Neural cell (in vitro differentiated cells): Measurements from ENCODE around the gene INPP5A. TPM values are rescaled to one million over a fixed set of nuclear protein-coding genes. Genes with fewer than 3 reads are reported as not detected.

Experiments used
- H2AFZ ChIP-seq: fragments of 200-600, 300-800 bp; sonication (generic), shearing (Covaris generic); 2 replicates; pipeline ENCODE4 v1.6.0; 2014; ENCODE audit warnings: low read depth, mild to moderate bottlenecking, antibody characterized with exemption, low read length, moderate library complexity
- H3F3A ChIP-seq: fragments of 200-600 bp; shearing (Covaris generic); 2 replicates; pipeline ENCODE4 v1.6.1; 2016; ENCODE audit warnings: mild to moderate bottlenecking, moderate library complexity, mixed read lengths, antibody characterized with exemption, low read length; ENCODE audit not compliant: insufficient read depth, poor library complexity, severe bottlenecking
- H3K27ac ChIP-seq: fragments of 200-600, 300-800 bp; sonication (generic), shearing (Covaris generic); 2 replicates; pipeline ENCODE4 v1.5.1; 2014; ENCODE audit warnings: mild to moderate bottlenecking, low read length, moderate library complexity
- H3K27me3 ChIP-seq: fragments of 300-800, 200-600 bp; sonication (generic), shearing (Covaris generic); 2 replicates; pipeline ENCODE4 v1.6.0; 2014; ENCODE audit warnings: mild to moderate bottlenecking, low read depth, low read length, moderate library complexity; ENCODE audit not compliant: insufficient read depth
- H3K36me3 ChIP-seq: fragments of 300-800, 200-600 bp; sonication (generic), shearing (Covaris generic); 2 replicates; pipeline ENCODE4 v1.5.1; 2014; ENCODE audit warnings: mild to moderate bottlenecking, antibody characterized with exemption, low read length, moderate library complexity; ENCODE audit not compliant: insufficient read depth
- H3K4me2 ChIP-seq: fragments of 300-800, 200-600 bp; sonication (generic), shearing (Covaris generic); 2 replicates; pipeline ENCODE4 v1.6.0; 2014; ENCODE audit warnings: mild to moderate bottlenecking, low read length
- H3K4me3 ChIP-seq: fragments of 300-800, 200-600 bp; sonication (generic), shearing (Covaris generic); 2 replicates; pipeline ENCODE4 v1.5.1; 2014; ENCODE audit warnings: mild to moderate bottlenecking, low read length, moderate library complexity
- H3K79me2 ChIP-seq: fragments of 200-600 bp; shearing (Covaris generic); replicated peaks from 2 replicates; pipeline ENCODE4 v1.6.0; 2014; ENCODE audit warnings: mild to moderate bottlenecking, low read length, moderate library complexity; ENCODE audit not compliant: insufficient read depth
- H3K9ac ChIP-seq: fragments of 300-800, 200-600 bp; sonication (generic), shearing (Covaris generic); 2 replicates; pipeline ENCODE4 v1.6.1; 2016; ENCODE audit warnings: mild to moderate bottlenecking, low read length, mixed read lengths
- H3K9me2 ChIP-seq: fragments of 200-600 bp; shearing (Covaris generic); 2 replicates; pipeline ENCODE4 v1.6.1; 2016; ENCODE audit warnings: mild to moderate bottlenecking, low read length, mixed read lengths; ENCODE audit not compliant: insufficient read depth
- H3K9me3 ChIP-seq: fragments of 200-600, 300-800 bp; sonication (generic), shearing (Covaris generic); 2 replicates; pipeline ENCODE4 v1.6.1; 2016; ENCODE audit warnings: mild to moderate bottlenecking, mixed run types, low read length, moderate library complexity, mixed read lengths
- H4K20me1 ChIP-seq: fragments of 200-600 bp; shearing (Covaris generic); 2 replicates; pipeline ENCODE4 v1.6.1; 2016; ENCODE audit warnings: mild to moderate bottlenecking, mixed run types; ENCODE audit not compliant: insufficient read depth
- CTCF ChIP-seq: fragments of 450-650 bp; IDR thresholded peaks from 2 replicates; pipeline ENCODE4 v1.5.1; 2014; ENCODE audit warnings: antibody characterized with exemption, mild to moderate bottlenecking, moderate library complexity; ENCODE audit not compliant: poor library complexity, severe bottlenecking
- EP300 ChIP-seq: fragments of 450-650 bp; conservative IDR thresholded peaks from 2 replicates; pipeline ENCODE4 v1.6.1; 2014; ENCODE audit warnings: antibody characterized with exemption, mild to moderate bottlenecking, moderate library complexity; ENCODE audit not compliant: poor library complexity, severe bottlenecking
- EZH2 ChIP-seq: fragments of 200-600, 300-800 bp; shearing (Covaris generic), sonication (generic); IDR thresholded peaks from 2 replicates; pipeline ENCODE4 v1.6.1; 2014; ENCODE audit warnings: antibody characterized with exemption, low read length, borderline replicate concordance, mild to moderate bottlenecking; ENCODE audit not compliant: insufficient read depth, poor library complexity, severe bottlenecking
- MXI1 ChIP-seq: fragments of 450-650 bp; conservative IDR thresholded peaks from 2 replicates; pipeline ENCODE4 v1.6.1; 2014; ENCODE audit warnings: antibody characterized with exemption, mild to moderate bottlenecking; ENCODE audit not compliant: poor library complexity, severe bottlenecking
- POLR2AphosphoS5 ChIP-seq: IDR thresholded peaks from 2 replicates; pipeline ENCODE4 v1.6.1; 2012
- RAD21 ChIP-seq: fragments of 450-650 bp; conservative IDR thresholded peaks from 2 replicates; pipeline ENCODE4 v1.6.1; 2014; ENCODE audit warnings: antibody characterized with exemption, mild to moderate bottlenecking, moderate library complexity
- SMC3 ChIP-seq: fragments of 450-650 bp; conservative IDR thresholded peaks from 2 replicates; pipeline ENCODE4 v1.6.1; 2014; ENCODE audit warnings: antibody characterized with exemption, mild to moderate bottlenecking, moderate library complexity; ENCODE audit not compliant: poor library complexity
- TAF1 ChIP-seq: IDR thresholded peaks from 2 replicates; pipeline ENCODE4 v1.6.1; 2012; ENCODE audit warnings: low read depth
- polyA plus RNA-seq: library from polyadenylated mRNA; depleted of rRNA; stranded (reverse); fragments of >200 nt; gene quantifications from 2 replicates; pipeline ENCODE4 v1.2.3, GENCODE V29; 2014
- TF ChIP-seq, protein P1 (sequence below): IDR thresholded peaks from 2 replicates; pipeline ENCODE4 v1.6.1; 2012; ENCODE audit warnings: borderline replicate concordance

Gene INPP5A
- polyA plus RNA-seq, 1 donor from 2014 or later: 48.8 TPM

GRCh38 chr10:132590094-132590751, 52.6 kb downstream of the INPP5A start:
- Histone ChIP-seq H3K27ac (no peak overlapping the region), H2AFZ (no peak overlapping the region), H3K4me2 (no peak overlapping the region), H3K9ac (no peak overlapping the region), H3K4me3 (no peak overlapping the region), H3K79me2 (no peaks in the 10 kb centered on the region), H3F3A (no peaks in the 10 kb centered on the region), H3K9me2 (no peaks in the 10 kb centered on the region), H3K9me3 (no peaks in the 10 kb centered on the region), H3K27me3 (no peaks in the 10 kb centered on the region), H3K36me3 (no peaks in the 10 kb centered on the region), H4K20me1 (no peaks in the 10 kb centered on the region)
- TF ChIP-seq MXI1 (no peak), RAD21 (no peak), TAF1 (no peak), SMC3 (no peak), POLR2AphosphoS5 (no peak), CTCF (no peak), EZH2 (no peak), EP300 (no peak)
- TF ChIP-seq, protein P1, sequence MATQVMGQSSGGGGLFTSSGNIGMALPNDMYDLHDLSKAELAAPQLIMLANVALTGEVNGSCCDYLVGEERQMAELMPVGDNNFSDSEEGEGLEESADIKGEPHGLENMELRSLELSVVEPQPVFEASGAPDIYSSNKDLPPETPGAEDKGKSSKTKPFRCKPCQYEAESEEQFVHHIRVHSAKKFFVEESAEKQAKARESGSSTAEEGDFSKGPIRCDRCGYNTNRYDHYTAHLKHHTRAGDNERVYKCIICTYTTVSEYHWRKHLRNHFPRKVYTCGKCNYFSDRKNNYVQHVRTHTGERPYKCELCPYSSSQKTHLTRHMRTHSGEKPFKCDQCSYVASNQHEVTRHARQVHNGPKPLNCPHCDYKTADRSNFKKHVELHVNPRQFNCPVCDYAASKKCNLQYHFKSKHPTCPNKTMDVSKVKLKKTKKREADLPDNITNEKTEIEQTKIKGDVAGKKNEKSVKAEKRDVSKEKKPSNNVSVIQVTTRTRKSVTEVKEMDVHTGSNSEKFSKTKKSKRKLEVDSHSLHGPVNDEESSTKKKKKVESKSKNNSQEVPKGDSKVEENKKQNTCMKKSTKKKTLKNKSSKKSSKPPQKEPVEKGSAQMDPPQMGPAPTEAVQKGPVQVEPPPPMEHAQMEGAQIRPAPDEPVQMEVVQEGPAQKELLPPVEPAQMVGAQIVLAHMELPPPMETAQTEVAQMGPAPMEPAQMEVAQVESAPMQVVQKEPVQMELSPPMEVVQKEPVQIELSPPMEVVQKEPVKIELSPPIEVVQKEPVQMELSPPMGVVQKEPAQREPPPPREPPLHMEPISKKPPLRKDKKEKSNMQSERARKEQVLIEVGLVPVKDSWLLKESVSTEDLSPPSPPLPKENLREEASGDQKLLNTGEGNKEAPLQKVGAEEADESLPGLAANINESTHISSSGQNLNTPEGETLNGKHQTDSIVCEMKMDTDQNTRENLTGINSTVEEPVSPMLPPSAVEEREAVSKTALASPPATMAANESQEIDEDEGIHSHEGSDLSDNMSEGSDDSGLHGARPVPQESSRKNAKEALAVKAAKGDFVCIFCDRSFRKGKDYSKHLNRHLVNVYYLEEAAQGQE: no peak

GRCh38 chr10:132590752-132591121, 53.1 kb downstream of the INPP5A start:
- Histone ChIP-seq H3F3A (no peaks in the 10 kb centered on the region), H3K9me3 (no peaks in the 10 kb centered on the region), H3K4me2 (no peak overlapping the region), H3K79me2 (no peaks in the 10 kb centered on the region), H3K9me2 (no peaks in the 10 kb centered on the region), H3K27me3 (no peaks in the 10 kb centered on the region), H3K27ac (no peak overlapping the region), H2AFZ (no peak overlapping the region), H3K4me3 (no peak overlapping the region), H4K20me1 (no peaks in the 10 kb centered on the region), H3K9ac (no peak overlapping the region), H3K36me3 (no peaks in the 10 kb centered on the region)
- TF ChIP-seq CTCF (no peak), EZH2 (no peak), TAF1 (no peak), SMC3 (no peak), RAD21 (no peak), POLR2AphosphoS5 (no peak), EP300 (no peak), MXI1 (no peak)
- TF ChIP-seq, protein P1: no peak
